Peyer's patch (tissue), 4 donors: ENCODE data around the gene FGF21. TPM values are rescaled to one million over a fixed set of nuclear protein-coding genes. Genes with fewer than 3 reads are reported as not detected.

Experiments
- DNase-seq, 3 donors: peaks; one replicate each; pipeline ENCODE4 v3.0.0-alpha.2; 2017 to 2019
- H3K27ac ChIP-seq, 4 donors: fragments of 200-600 bp; sonication (generic); one replicate each; pipeline ENCODE4 v1.5.1; 2016 to 2019
- H3K27me3 ChIP-seq, 2 donors: fragments of 200-600 bp; sonication (generic); one replicate each; pipeline ENCODE4 v1.5.1; 2019
- H3K36me3 ChIP-seq, 3 donors: fragments of 200-600 bp; sonication (generic); one replicate each; pipeline ENCODE4 v1.5.1; 2016 to 2019
- H3K4me1 ChIP-seq, 4 donors: fragments of 200-600 bp; sonication (generic); one replicate each; pipeline ENCODE4 v1.5.1; 2016 to 2019
- H3K4me3 ChIP-seq, 4 donors: fragments of 200-600 bp; sonication (generic); 1 replicate in 3 of 4; 2 replicates in 1 of 4; pipeline ENCODE4 v1.5.1; 2016 to 2019; ENCODE audit warnings: mild to moderate bottlenecking in 1 of 4
- H3K9me3 ChIP-seq, 4 donors: fragments of 200-600 bp; sonication (generic); one replicate each; pipeline ENCODE4 v1.5.1; 2016 to 2019; ENCODE audit warnings: mild to moderate bottlenecking in 1 of 4
- CTCF ChIP-seq, 6 experiments: fragments of 450-650 bp in 4 of 6; fragments of 200-600 bp in 2 of 6; sonication (generic) in 1 of 6; IDR thresholded peaks; one replicate each; pipeline ENCODE4 v1.5.1; 2017 to 2019; ENCODE audit warnings: antibody characterized with exemption in 6 of 6, mild to moderate bottlenecking in 3 of 6, moderate library complexity in 1 of 6
- POLR2A ChIP-seq, 2 donors: fragments of 450-650 bp; IDR thresholded peaks; one replicate each; pipeline ENCODE4 v1.5.1; 2017; ENCODE audit warnings: antibody characterized with exemption in 2 of 2, mild to moderate bottlenecking in 2 of 2, moderate library complexity in 2 of 2
- total RNA-seq, 4 donors: library from RNA; depleted of rRNA; stranded (reverse); fragments of >200 nt; gene quantifications; one replicate each; pipeline ENCODE4 v1.1.0, GENCODE V29; 2016

FGF21 gene
- total RNA-seq, 4 donors from 2014 or later = not detected

DNA sequence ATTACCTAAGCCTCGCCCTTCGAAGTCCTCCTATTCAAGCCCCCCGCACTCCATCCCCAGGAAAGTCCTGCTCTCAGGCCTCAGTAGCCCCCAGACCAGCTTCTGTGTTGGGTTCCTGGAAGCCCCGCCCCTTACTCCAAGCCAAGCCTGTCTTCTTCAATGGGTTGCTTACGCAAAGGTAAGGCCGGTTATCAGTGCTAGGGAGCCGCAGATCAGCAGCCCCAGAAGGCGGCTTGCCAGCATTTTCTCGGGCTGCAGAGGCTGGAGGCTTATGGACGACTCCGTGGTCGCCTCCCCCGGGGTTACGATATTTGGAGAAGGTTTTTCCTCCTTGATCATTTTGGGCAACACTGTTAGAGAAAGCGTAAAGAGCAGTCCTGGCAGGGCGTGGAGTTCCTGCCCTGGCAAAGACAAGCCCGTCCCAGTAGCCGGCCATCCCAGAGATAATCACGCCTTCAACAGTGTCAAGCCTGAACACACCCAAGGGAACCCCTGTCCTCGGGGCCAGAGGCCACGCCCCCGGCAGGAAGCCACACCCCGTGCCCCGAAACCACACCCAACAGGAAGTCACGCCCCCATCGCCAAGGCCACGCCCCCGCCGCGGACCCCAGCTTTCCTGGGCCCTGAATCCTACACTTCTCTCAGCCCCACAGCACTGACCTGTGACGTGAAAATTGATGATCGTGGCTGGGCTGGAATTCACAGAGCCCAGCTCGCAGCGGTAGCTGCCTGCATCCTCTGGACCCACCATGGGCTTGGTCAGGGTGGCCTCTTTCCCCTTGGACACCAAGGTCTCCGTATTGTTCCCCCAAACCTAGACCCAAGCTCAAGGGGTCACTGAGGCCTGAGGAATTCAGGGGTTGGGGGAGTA is 14.0 kb upstream of the FGF21 start:
- TF ChIP-seq POLR2A (IDR thresholded peaks at IDR 0.05) = peak; percentile 24 to 63
- no peak for TF ChIP-seq CTCF (IDR thresholded peaks at IDR 0.05)
- Histone ChIP-seq H3K36me3 (no peaks in the 10 kb centered on the region), H3K4me3 (no peak overlapping the region), H3K4me1 (peaks cover 4 to 30% (median 8%) of the 10 kb centered on the region in 4 donors), H3K27me3 (no peaks in the 10 kb centered on the region), H3K27ac (peak overlapping the region; percentile 14 to 77 (median 56)), H3K9me3 (no peaks in the 10 kb centered on the region)
- peak in 2 of 3 donors; percentile 78 to 81 for DNase-seq

DNA sequence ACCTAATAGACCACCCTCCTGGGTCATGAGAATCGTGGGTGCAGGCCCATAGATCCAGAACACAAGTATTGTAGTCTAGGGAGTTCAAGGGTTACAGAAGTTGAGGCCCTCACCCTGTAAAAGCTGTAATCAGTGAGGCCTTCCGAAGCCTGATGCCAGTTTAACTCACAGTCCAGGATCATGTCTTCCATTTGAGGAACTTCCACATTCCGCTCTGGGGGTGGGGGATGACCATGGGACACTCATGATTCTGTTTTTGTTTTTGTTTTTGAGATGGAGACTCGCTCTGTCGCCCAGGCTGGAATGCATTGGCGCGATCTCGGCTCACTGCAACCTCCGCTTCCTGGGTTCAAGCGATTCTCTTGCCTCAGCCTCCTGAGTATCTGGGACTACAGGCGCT is 13.2 kb upstream of the FGF21 start:
- H3K27me3 ChIP-seq = no peaks in the 10 kb centered on the region
- no peak for DNase-seq
- peaks cover 4 to 30% (median 8%) of the 10 kb centered on the region in 4 donors for H3K4me1 ChIP-seq
- no peak for TF ChIP-seq POLR2A (IDR thresholded peaks at IDR 0.05)
- TF ChIP-seq CTCF (IDR thresholded peaks at IDR 0.05) = no peak
- H3K36me3 ChIP-seq = no peaks in the 10 kb centered on the region
- no peak overlapping the region for H3K4me3 ChIP-seq
- peak overlapping the region in 2 of 4 donors; percentile 76 to 77 for H3K27ac ChIP-seq
- H3K9me3 ChIP-seq = no peaks in the 10 kb centered on the region

- peak in 2 of 3 donors; percentile 48 to 79 for DNase-seq
Observed at GRCh38 chr19:48745208-48745995, 9.9 kb upstream of the FGF21 start.

DNA sequence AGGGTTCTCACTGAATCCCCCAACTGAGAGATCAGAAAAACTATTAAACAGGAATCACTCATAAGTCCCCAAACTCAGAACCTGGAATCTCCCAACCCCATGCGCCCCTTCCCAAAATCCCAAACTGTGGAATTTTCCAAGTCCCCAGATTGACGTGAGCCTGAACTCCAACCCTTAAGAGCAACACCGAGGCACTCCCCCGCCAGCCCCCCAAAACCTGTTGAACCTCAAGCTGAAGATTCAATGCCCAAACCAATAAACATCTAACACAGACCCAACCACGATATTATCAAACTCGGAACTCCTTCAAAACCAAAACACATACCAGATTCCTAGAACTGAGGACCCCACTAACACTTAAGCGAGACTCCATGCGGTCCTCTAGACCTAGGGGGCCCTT is 9.2 kb upstream of the FGF21 start:
- DNase-seq = no peak
- H3K36me3 ChIP-seq = no peaks in the 10 kb centered on the region
- TF ChIP-seq POLR2A (IDR thresholded peaks at IDR 0.05) (no peak), CTCF (IDR thresholded peaks at IDR 0.05) (no peak)
- H3K4me3 ChIP-seq = no peak overlapping the region
- H3K27me3 ChIP-seq = no peaks in the 10 kb centered on the region
- H3K27ac ChIP-seq = no peak overlapping the region
- H3K9me3 ChIP-seq = no peaks in the 10 kb centered on the region
- peaks cover 0 to 5% (median 0%) of the 10 kb centered on the region in 4 donors for H3K4me1 ChIP-seq

More at GRCh38 chr19:48745208-48745995, 9.9 kb upstream of the FGF21 start:
- Histone ChIP-seq H3K9me3 (no peaks in the 10 kb centered on the region), H3K27ac (no peak overlapping the region), H3K4me1 (peaks cover 0 to 12% (median 0%) of the 10 kb centered on the region in 4 donors), H3K4me3 (no peak overlapping the region), H3K27me3 (no peaks in the 10 kb centered on the region), H3K36me3 (no peaks in the 10 kb centered on the region)
- TF ChIP-seq POLR2A (IDR thresholded peaks at IDR 0.05) = no peak
- TF ChIP-seq CTCF (IDR thresholded peaks at IDR 0.05) = no peak

- no peaks in the 10 kb centered on the region for H3K27me3 ChIP-seq
- peaks cover 0 to 1% (median 0%) of the 10 kb centered on the region in 4 donors for H3K4me1 ChIP-seq
- H3K36me3 ChIP-seq = no peaks in the 10 kb centered on the region
- H3K4me3 ChIP-seq = peak within 1 kb of the TSS in 3 of 4 donors; percentile 32 to 42 (median 39)
- no peak for TF ChIP-seq POLR2A (IDR thresholded peaks at IDR 0.05)
- TF ChIP-seq CTCF (IDR thresholded peaks at IDR 0.05) = no peak
- no peaks in the 10 kb centered on the region for H3K9me3 ChIP-seq
- DNase-seq = peak; percentile 32 to 73 (median 64)
- peak within 1 kb of the TSS in 2 of 4 donors; percentile 61 to 72 for H3K27ac ChIP-seq
Observed at GRCh38 chr19:48746738-48747575, 8.4 kb upstream of the FGF21 start, which contains the start of gene IZUMO1. Gene IZUMO1, minus strand, starts transcription at chr19:48746909. Its CDS starts 1,050 bp downstream, at chr19:48745859.
